Stimulated activated CD8-positive, alpha-beta memory T cell treated with anti-CD3 and anti-CD28 coated beads, Interleukin-15, amount 100 ng/mL, for 4 hours (primary cell): ENCODE measurements around the gene MAP2K5.
"Not testable (repeated sequence)": the region's sequence is repeated elsewhere in the genome, so short reads cannot be mapped to it uniquely, and the experiment has no call there.

ENCODE experiments used
- DNase-seq, 2 donors: peaks; one replicate each; pipeline ENCODE4 v3.0.0-alpha.2; 2020; ENCODE audit warnings: low read depth in 2 of 2

MAP2K5 gene

GRCh38 chr15:67601073-67601472 is 58.6 kb downstream of the MAP2K5 start:
- DNase-seq, result no peak

GRCh38 chr15:67603063-67603462 is 60.6 kb downstream of the MAP2K5 start:
- no peak for DNase-seq

GRCh38 chr15:67605871-67606270 is 63.4 kb downstream of the MAP2K5 start:
- DNase-seq, result no peak

GRCh38 chr15:67606742-67607141 is 64.2 kb downstream of the MAP2K5 start:
- DNase-seq, result no peak

GRCh38 chr15:67607329-67607728 is 64.8 kb downstream of the MAP2K5 start:
- no peak for DNase-seq

GRCh38 chr15:67607959-67608637 is 65.6 kb downstream of the MAP2K5 start:
- DNase-seq, result no peak

GRCh38 chr15:67608638-67608959 is 66.1 kb downstream of the MAP2K5 start:
- no peak for DNase-seq

GRCh38 chr15:67611370-67612369 is 69.2 kb downstream of the MAP2K5 start:
- DNase-seq, result no peak

- DNase-seq, result no peak
These were observed 70.7 kb downstream of the MAP2K5 start for GRCh38 chr15:67613211-67613610.

GRCh38 chr15:67613708-67614107 is 71.2 kb downstream of the MAP2K5 start:
- no peak for DNase-seq

- not testable (repeated sequence) for DNase-seq
These were observed 72.6 kb downstream of the MAP2K5 start for GRCh38 chr15:67615131-67615534.

GRCh38 chr15:67618297-67618696 is 75.8 kb downstream of the MAP2K5 start:
- DNase-seq, result no peak

- DNase-seq, result no peak
These were observed 79.6 kb downstream of the MAP2K5 start for GRCh38 chr15:67622110-67622509.

- no peak for DNase-seq
These were observed 89.8 kb downstream of the MAP2K5 start for GRCh38 chr15:67632261-67632660.

GRCh38 chr15:67635950-67636349 is 93.4 kb downstream of the MAP2K5 start:
- not testable (repeated sequence) for DNase-seq

- DNase-seq, result no peak
These were observed 97.1 kb downstream of the MAP2K5 start for GRCh38 chr15:67639591-67639990.

- DNase-seq, result no peak
These were observed 99.0 kb downstream of the MAP2K5 start for GRCh38 chr15:67641453-67641852.

GRCh38 chr15:67646847-67647246 is 104.3 kb downstream of the MAP2K5 start:
- no peak for DNase-seq

- no peak for DNase-seq
These were observed 110.1 kb downstream of the MAP2K5 start for GRCh38 chr15:67652586-67652985.

GRCh38 chr15:67660446-67660845 is 117.9 kb downstream of the MAP2K5 start:
- DNase-seq, result no peak

- DNase-seq, result no peak
These were observed 118.5 kb downstream of the MAP2K5 start for GRCh38 chr15:67660874-67661606.

GRCh38 chr15:67670647-67671305 is 128.3 kb downstream of the MAP2K5 start:
- no peak for DNase-seq
